UCSD-AML1 (cell line): ENCODE measurements around the gene PID1.
"Not testable (repeated sequence)": the region's sequence is repeated elsewhere in the genome, so short reads cannot be mapped to it uniquely, and the experiment has no call there.

Experiments
- DNase-seq: peaks from one replicate; lab custom pipeline; 2025; ENCODE audit not compliant: unreplicated experiment; lab: John Stamatoyannopoulos, UW

PID1 gene

GRCh38 chr2:229083606-229084340, 187.3 kb downstream of the PID1 start:
- DNase-seq, result no peak

GRCh38 chr2:229081411-229081810, 189.7 kb downstream of the PID1 start:
- DNase-seq, result no peak

- no peak for DNase-seq
Measured at GRCh38 chr2:229080172-229080571, 190.9 kb downstream of the PID1 start.

- not testable (repeated sequence) for DNase-seq
Measured at GRCh38 chr2:229076886-229077285, 194.2 kb downstream of the PID1 start.

GRCh38 chr2:229073935-229074334, 197.2 kb downstream of the PID1 start:
- DNase-seq, result no peak

- DNase-seq, result no peak
Measured at GRCh38 chr2:229071292-229071976, 199.7 kb downstream of the PID1 start.

GRCh38 chr2:229066121-229066715, 204.9 kb downstream of the PID1 start:
- no peak for DNase-seq

- no peak for DNase-seq
Measured at GRCh38 chr2:229064749-229065148, 206.3 kb downstream of the PID1 start.

GRCh38 chr2:229060147-229060546, 210.9 kb downstream of the PID1 start:
- no peak for DNase-seq

- DNase-seq, result no peak
Measured at GRCh38 chr2:229059331-229060033, 211.6 kb downstream of the PID1 start.

- DNase-seq, result no peak
Measured at GRCh38 chr2:229057976-229058553, 213.0 kb downstream of the PID1 start.

- DNase-seq, result no peak
Measured at GRCh38 chr2:229054311-229054710, 216.8 kb downstream of the PID1 start.

- no peak for DNase-seq
Measured at GRCh38 chr2:229051798-229052197, 219.3 kb downstream of the PID1 start.

GRCh38 chr2:229050133-229050532, 221.0 kb downstream of the PID1 start:
- DNase-seq, result no peak

- no peak for DNase-seq
Measured at GRCh38 chr2:229048134-229048533, 223.0 kb downstream of the PID1 start.

GRCh38 chr2:229045671-229046070, 225.4 kb downstream of the PID1 start:
- no peak for DNase-seq

GRCh38 chr2:229044581-229044980, 226.5 kb downstream of the PID1 start:
- DNase-seq, result no peak

GRCh38 chr2:229043681-229044080, 227.4 kb downstream of the PID1 start:
- no peak for DNase-seq

GRCh38 chr2:229042349-229042748, 228.7 kb downstream of the PID1 start:
- DNase-seq, result no peak

GRCh38 chr2:229041691-229042090, 229.4 kb downstream of the PID1 start:
- no peak for DNase-seq

GRCh38 chr2:229037621-229038020, 233.5 kb downstream of the PID1 start:
- no peak for DNase-seq
